Glutamatergic neuron (in vitro differentiated cells): ENCODE measurements around the gene AMBRA1. TPM values are rescaled to one million over a fixed set of nuclear protein-coding genes. Genes with fewer than 3 reads are reported as not detected.
"Not testable (repeated sequence)": the region's sequence is repeated elsewhere in the genome, so short reads cannot be mapped to it uniquely, and the experiment has no call there.

Experiments used
- DNase-seq: peaks from one replicate; pipeline ENCODE4 v3.0.0; 2022
- H3K27ac Mint-ChIP-seq: one replicate; pipeline ENCODE4 v1.8.0; 2020; ENCODE audit warnings: mild to moderate bottlenecking, mixed read lengths, inconsistent platforms; ENCODE audit not compliant: unreplicated experiment
- H3K27me3 Mint-ChIP-seq: one replicate; pipeline ENCODE4 v1.8.0; 2020; ENCODE audit warnings: mild to moderate bottlenecking, moderate library complexity, mixed read lengths, inconsistent platforms; ENCODE audit not compliant: unreplicated experiment
- H3K36me3 Mint-ChIP-seq: one replicate; pipeline ENCODE4 v1.8.0; 2020; ENCODE audit warnings: mild to moderate bottlenecking, mixed read lengths, inconsistent platforms; ENCODE audit not compliant: unreplicated experiment
- H3K4me1 Mint-ChIP-seq: one replicate; pipeline ENCODE4 v1.8.0; 2020; ENCODE audit warnings: mild to moderate bottlenecking, low read depth, mixed read lengths, inconsistent platforms; ENCODE audit not compliant: unreplicated experiment
- H3K4me3 Mint-ChIP-seq: one replicate; pipeline ENCODE4 v1.8.0; 2020; ENCODE audit warnings: mild to moderate bottlenecking, mixed read lengths, inconsistent platforms; ENCODE audit not compliant: unreplicated experiment
- H3K9me3 Mint-ChIP-seq: one replicate; pipeline ENCODE4 v1.8.0; 2020; ENCODE audit warnings: mild to moderate bottlenecking, moderate library complexity, mixed read lengths, inconsistent platforms; ENCODE audit not compliant: unreplicated experiment
- CTCF ChIP-seq: fragments of 200-600 bp; sonication (generic); IDR thresholded peaks from one replicate; pipeline ENCODE4 v1.5.0; 2021; ENCODE audit not compliant: partially characterized antibody, unreplicated experiment
- total RNA-seq: library from RNA; stranded (reverse); fragmentation: NEBNext Ultra II Directional; extraction: Animal tissue kit (Norgen Biotek cat#: 25700); gene quantifications from one replicate; pipeline ENCODE4 v1.2.1, GENCODE V29; 2021; ENCODE audit not compliant: unreplicated experiment

AMBRA1 gene
- total RNA-seq, 1 donor from 2014 or later = 49.0 TPM

GRCh38 chr11:46382646-46383403, 211.0 kb downstream of the AMBRA1 start:
- DNase-seq = peak; percentile 70
- Mint-ChIP-seq H3K27ac (peak overlapping the region; percentile 70), H3K4me3 (peak overlapping the region; percentile 85), H3K9me3 (peaks cover 24% of the 10 kb centered on the region), H3K36me3 (peaks cover 10% of the 10 kb centered on the region), H3K4me1 (peaks cover 25% of the 10 kb centered on the region), H3K27me3 (peaks cover 14% of the 10 kb centered on the region)
- peak; percentile 80 for TF ChIP-seq CTCF

DNA sequence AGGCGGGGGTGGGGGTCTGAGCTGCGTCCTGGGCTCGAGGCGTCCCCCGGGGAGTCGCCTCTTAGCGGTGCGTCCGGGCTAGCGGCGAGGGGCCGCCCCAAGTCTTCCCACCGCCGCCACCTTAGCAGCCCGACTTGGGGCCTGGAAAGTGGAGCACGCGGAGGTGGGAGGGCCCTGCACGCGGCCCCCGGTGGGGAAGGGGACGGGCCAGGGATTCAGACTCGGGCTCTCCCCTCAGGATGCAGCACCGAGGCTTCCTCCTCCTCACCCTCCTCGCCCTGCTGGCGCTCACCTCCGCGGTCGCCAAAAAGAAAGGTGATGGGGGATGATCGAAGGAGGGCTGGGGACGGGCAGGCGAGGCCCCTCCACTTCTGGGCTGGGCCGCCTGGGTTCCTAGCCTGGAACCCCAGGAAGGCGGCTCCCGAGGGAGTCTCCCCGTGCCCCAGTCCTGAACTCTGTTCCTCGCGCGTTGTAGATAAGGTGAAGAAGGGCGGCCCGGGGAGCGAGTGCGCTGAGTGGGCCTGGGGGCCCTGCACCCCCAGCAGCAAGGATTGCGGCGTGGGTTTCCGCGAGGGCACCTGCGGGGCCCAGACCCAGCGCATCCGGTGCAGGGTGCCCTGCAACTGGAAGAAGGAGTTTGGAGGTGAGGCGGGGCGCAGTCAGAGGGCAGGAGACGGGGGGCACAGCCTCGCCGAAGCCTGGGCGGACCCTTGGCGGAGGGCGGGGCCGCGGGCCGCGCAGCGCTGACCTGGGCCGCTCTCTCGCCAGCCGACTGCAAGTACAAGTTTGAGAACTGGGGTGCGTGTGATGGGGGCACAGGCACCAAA, 211.8 kb downstream of the AMBRA1 start:
- peaks cover 10% of the 10 kb centered on the region for H3K36me3 Mint-ChIP-seq
- H3K27me3 Mint-ChIP-seq = peaks cover 14% of the 10 kb centered on the region
- peaks cover 26% of the 10 kb centered on the region for H3K9me3 Mint-ChIP-seq
- peak overlapping the region; percentile 85 for H3K4me3 Mint-ChIP-seq
- peaks cover 23% of the 10 kb centered on the region for H3K4me1 Mint-ChIP-seq
- H3K27ac Mint-ChIP-seq = peak overlapping the region; percentile 64
- DNase-seq = peak; percentile 62
- TF ChIP-seq CTCF = peak; percentile 21

- H3K36me3 Mint-ChIP-seq = peaks cover 5% of the 10 kb centered on the region
- peaks cover 19% of the 10 kb centered on the region for H3K4me1 Mint-ChIP-seq
- H3K27ac Mint-ChIP-seq = peak within 1 kb of the TSS; percentile 64
- peak within 1 kb of the TSS; percentile 85 for H3K4me3 Mint-ChIP-seq
- DNase-seq = peak; percentile 83
- H3K27me3 Mint-ChIP-seq = peaks cover 11% of the 10 kb centered on the region
- H3K9me3 Mint-ChIP-seq = peaks cover 22% of the 10 kb centered on the region
- no peak for TF ChIP-seq CTCF
Observed at GRCh38 chr11:46381048-46381818, 212.6 kb downstream of the AMBRA1 start, which contains the start of gene MDK. Gene MDK, plus strand, starts transcription at chr11:46381669. Its CDS starts 389 bp downstream, at chr11:46382058.

- Mint-ChIP-seq H3K4me1 (peaks cover 19% of the 10 kb centered on the region), H3K27me3 (peaks cover 9% of the 10 kb centered on the region), H3K27ac (peak overlapping the region; percentile 85), H3K9me3 (peaks cover 15% of the 10 kb centered on the region), H3K36me3 (no peaks in the 10 kb centered on the region), H3K4me3 (peak overlapping the region; percentile 84)
- no peak for TF ChIP-seq CTCF
- DNase-seq = peak; percentile 75
Observed at GRCh38 chr11:46380340-46381047, 213.3 kb downstream of the AMBRA1 start.

- H3K27me3 Mint-ChIP-seq, H3K36me3 Mint-ChIP-seq: not testable (repeated sequence)
- peak; percentile 85 for DNase-seq
- peaks cover 15% of the 10 kb centered on the region for H3K4me1 Mint-ChIP-seq
- H3K9me3 Mint-ChIP-seq = peaks cover 12% of the 10 kb centered on the region
- H3K4me3 Mint-ChIP-seq = peak overlapping the region; percentile 82
- peak overlapping the region; percentile 95 for H3K27ac Mint-ChIP-seq
Observed at GRCh38 chr11:46379482-46380293, 214.1 kb downstream of the AMBRA1 start.
